HepG2 (cell line): ENCODE measurements around the gene PRKCG. TPM values are rescaled to one million over a fixed set of nuclear protein-coding genes. Genes with fewer than 3 reads are reported as not detected.

Source experiments
- BRCA1 ChIP-seq: sonication (generic); formaldehyde crosslinking; IDR thresholded peaks from 2 replicates; pipeline ENCODE4 v1.4.0; 2020; ENCODE audit warnings: missing genetic modification reagents
- CREM ChIP-seq, 2 experiments: sonication (generic) in 1 of 2; formaldehyde crosslinking in 1 of 2; IDR thresholded peaks; 2 replicates each; pipeline versions ENCODE4 v1.4.0 to v1.6.1; 2016 to 2020; ENCODE audit warnings: antibody characterized with exemption in 1 of 2, mild to moderate bottlenecking in 1 of 2, missing genetic modification reagents in 1 of 2
- EZH2 ChIP-seq: conservative IDR thresholded peaks from 2 replicates; pipeline ENCODE4 v1.6.1; 2012; ENCODE audit warnings: mild to moderate bottlenecking, low read depth, low read length, moderate library complexity
- HOXA3 ChIP-seq: sonication (generic); formaldehyde crosslinking; IDR thresholded peaks from 2 replicates; pipeline ENCODE4 v1.5.0; 2020; ENCODE audit warnings: missing genetic modification reagents
- KAT8 ChIP-seq: IDR thresholded peaks from 2 replicates; pipeline ENCODE4 v1.6.1; 2016; ENCODE audit warnings: missing genetic modification reagents, missing compliant biosample characterization
- KLF16 ChIP-seq, 2 experiments: sonication (generic) in 1 of 2; formaldehyde crosslinking in 1 of 2; IDR thresholded peaks; 2 replicates each; pipeline versions ENCODE4 v1.6.1 to v1.8.0; 2016 to 2023; ENCODE audit warnings: missing genetic modification reagents in 2 of 2, missing compliant biosample characterization in 1 of 2
- KLF6 ChIP-seq: IDR thresholded peaks from 2 replicates; pipeline ENCODE4 v1.8.0; 2016; ENCODE audit warnings: missing biosample characterization, missing genetic modification reagents
- MTA1 ChIP-seq: sonication (generic); formaldehyde crosslinking; IDR thresholded peaks from 2 replicates; pipeline ENCODE4 v1.4.0; 2020; ENCODE audit warnings: missing genetic modification reagents, mild to moderate bottlenecking, borderline replicate concordance
- REL ChIP-seq: sonication (generic); formaldehyde crosslinking; conservative IDR thresholded peaks from 2 replicates; pipeline ENCODE4 v1.8.0; 2022; ENCODE audit warnings: mild to moderate bottlenecking, missing genetic modification reagents, moderate library complexity
- RXRA ChIP-seq: sonication (generic); formaldehyde crosslinking; IDR thresholded peaks from 2 replicates; pipeline ENCODE4 v1.5.1; 2020; ENCODE audit warnings: missing genetic modification reagents
- SRF ChIP-seq: IDR thresholded peaks from 2 replicates; pipeline ENCODE4 v1.6.1; 2011; ENCODE audit warnings: mild to moderate bottlenecking, low read depth, low read length, moderate library complexity
- STAG1 ChIP-seq: sonication (generic); formaldehyde crosslinking; IDR thresholded peaks from 2 replicates; pipeline ENCODE4 v1.4.0; 2020; ENCODE audit warnings: missing genetic modification reagents
- TEAD3 ChIP-seq: optimal IDR thresholded peaks from 2 replicates; pipeline ENCODE3; 2016; ENCODE audit warnings: borderline replicate concordance
- ZFP37 ChIP-seq: sonication (generic); formaldehyde crosslinking; IDR thresholded peaks from 2 replicates; pipeline ENCODE4 v1.4.0; 2020; ENCODE audit warnings: missing genetic modification reagents, borderline replicate concordance
- ZNF230 ChIP-seq: sonication (generic); formaldehyde crosslinking; IDR thresholded peaks from 2 replicates; pipeline ENCODE4 v1.4.0; 2020; ENCODE audit warnings: mild to moderate bottlenecking, missing genetic modification reagents
- ZNF660 ChIP-seq: sonication (generic); formaldehyde crosslinking; IDR thresholded peaks from 2 replicates; pipeline ENCODE4 v1.5.1; 2020; ENCODE audit warnings: mild to moderate bottlenecking, low read depth, missing genetic modification reagents, borderline replicate concordance
- ZNF670 ChIP-seq: sonication (generic); formaldehyde crosslinking; IDR thresholded peaks from 2 replicates; pipeline ENCODE4 v1.8.0; 2022; ENCODE audit warnings: mild to moderate bottlenecking, missing genetic modification reagents, borderline replicate concordance
- ZNF761 ChIP-seq: sonication (generic); formaldehyde crosslinking; conservative IDR thresholded peaks from 2 replicates; pipeline ENCODE4 v1.4.0; 2020; ENCODE audit warnings: mild to moderate bottlenecking, missing genetic modification reagents
- ZNF776 ChIP-seq: sonication (generic); formaldehyde crosslinking; IDR thresholded peaks from 2 replicates; pipeline ENCODE4 v1.4.0; 2020; ENCODE audit warnings: mild to moderate bottlenecking, missing genetic modification reagents
- polyA plus RNA-seq, 8 experiments: library from polyadenylated mRNA; depleted of rRNA in 3 of 8; stranded (reverse) in 7 of 8; unstranded in 1 of 8; fragments of >200 nt; fragmentation: Illumina TruSeq in 4 of 8; extraction: Trizol in 4 of 8; gene quantifications; 2 replicates each; pipeline versions ENCODE4 v1.2.1 to v1.2.3, GENCODE V29; 2011 to 2016; ENCODE audit warnings: low read depth in 4 of 8, missing spikeins in 1 of 8, mixed read lengths in 1 of 8; ENCODE audit not compliant: insufficient read depth in 1 of 8
- total RNA-seq, 5 experiments: library from RNA; depleted of rRNA; stranded (reverse); fragments of >200 nt; fragmentation: Illumina TruSeq; extraction: Trizol; gene quantifications; 2 replicates each; pipeline ENCODE4 v1.2.3, GENCODE V29; 2016; ENCODE audit warnings: low read depth in 1 of 5
- TF ChIP-seq, protein P1 (sequence below): sonication (generic); formaldehyde crosslinking; IDR thresholded peaks from 2 replicates; pipeline ENCODE4 v1.4.0; 2020; ENCODE audit warnings: missing genetic modification reagents
- TF ChIP-seq, protein P2 (sequence below): sonication (generic); formaldehyde crosslinking; IDR thresholded peaks from 2 replicates; pipeline ENCODE4 v1.4.0; 2020; ENCODE audit warnings: mild to moderate bottlenecking, missing genetic modification reagents
- TF ChIP-seq, protein P3 (sequence below): IDR thresholded peaks from 2 replicates; pipeline ENCODE4 v1.6.1; 2016; ENCODE audit warnings: missing compliant biosample characterization, missing genetic modification reagents, borderline replicate concordance
- TF ChIP-seq, protein P4 (sequence below): sonication (generic); formaldehyde crosslinking; IDR thresholded peaks from 2 replicates; pipeline ENCODE4 v1.4.0; 2020; ENCODE audit warnings: mild to moderate bottlenecking, missing genetic modification reagents
- TF ChIP-seq, protein P5 (sequence below): sonication (generic); formaldehyde crosslinking; IDR thresholded peaks from 2 replicates; pipeline ENCODE4 v1.9.0; 2021; ENCODE audit warnings: missing genetic modification reagents, mild to moderate bottlenecking, borderline replicate concordance

The PRKCG gene
- total and polyA plus RNA-seq, 2 of the 13 experiments (the other 11 are each of a cell fraction or from before 2014, with no cell fraction given) = 0.02 to 0.03 TPM

DNA sequence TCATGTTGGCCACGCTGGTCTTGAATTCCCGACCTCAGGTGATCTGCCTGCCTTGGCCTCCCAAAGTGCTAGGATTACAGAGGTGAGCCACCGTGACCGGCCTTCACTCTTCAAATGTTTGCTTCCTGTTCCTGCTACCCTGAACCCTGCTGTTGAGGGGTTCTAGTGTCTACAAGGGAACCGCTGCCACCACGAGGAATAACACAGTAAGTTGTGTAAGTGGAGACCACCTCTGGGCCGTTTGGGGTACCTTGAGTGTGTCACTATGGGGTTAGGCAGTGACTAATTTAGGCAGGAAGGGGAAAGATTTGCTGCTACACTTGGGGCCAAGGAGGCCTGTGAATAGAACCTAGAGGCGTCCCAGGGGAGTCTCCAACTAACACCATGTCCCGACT is 16.5 kb upstream of the PRKCG start (continued):
- TF ChIP-seq, protein P1, sequence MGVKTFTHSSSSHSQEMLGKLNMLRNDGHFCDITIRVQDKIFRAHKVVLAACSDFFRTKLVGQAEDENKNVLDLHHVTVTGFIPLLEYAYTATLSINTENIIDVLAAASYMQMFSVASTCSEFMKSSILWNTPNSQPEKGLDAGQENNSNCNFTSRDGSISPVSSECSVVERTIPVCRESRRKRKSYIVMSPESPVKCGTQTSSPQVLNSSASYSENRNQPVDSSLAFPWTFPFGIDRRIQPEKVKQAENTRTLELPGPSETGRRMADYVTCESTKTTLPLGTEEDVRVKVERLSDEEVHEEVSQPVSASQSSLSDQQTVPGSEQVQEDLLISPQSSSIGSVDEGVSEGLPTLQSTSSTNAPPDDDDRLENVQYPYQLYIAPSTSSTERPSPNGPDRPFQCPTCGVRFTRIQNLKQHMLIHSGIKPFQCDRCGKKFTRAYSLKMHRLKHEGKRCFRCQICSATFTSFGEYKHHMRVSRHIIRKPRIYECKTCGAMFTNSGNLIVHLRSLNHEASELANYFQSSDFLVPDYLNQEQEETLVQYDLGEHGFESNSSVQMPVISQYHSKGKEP (CRISPR knock-in tag) = 0 out of 2 replicates have a peak, but pooled peaks have one; percentile 39
- TF ChIP-seq ZNF230 (CRISPR knock-in tag) (0 out of 2 replicates have a peak, but pooled peaks have one; percentile 60), EZH2 (no peak), TEAD3 (CRISPR knock-in tag) (peak; percentile 54), KAT8 (CRISPR knock-in tag) (no peak), HOXA3 (CRISPR knock-in tag) (peak; percentile 42; the same call in 1 of the 2 replicates), STAG1 (CRISPR knock-in tag) (peak; percentile 38), REL (CRISPR knock-in tag) (no peak), ZNF761 (no peak; the same call in 1 of the 2 replicates), RXRA (CRISPR knock-in tag) (peak; percentile 58; the same call in 1 of the 2 replicates), ZNF776 (CRISPR knock-in tag) (no peak), CREM (IDR thresholded peaks at IDR 0.05) (peak; percentile 38; the same call in 1 of the 2 replicates), CREM (CRISPR knock-in tag; IDR thresholded peaks at IDR 0.05) (no peak), ZNF660 (CRISPR knock-in tag) (no peak), MTA1 (CRISPR knock-in tag) (no peak), SRF (no peak), KLF6 (CRISPR knock-in tag) (peak; percentile 35; the same call in 1 of the 2 replicates), ZNF670 (CRISPR knock-in tag) (peak; percentile 27; the same call in 1 of the 2 replicates), BRCA1 (CRISPR knock-in tag) (no peak), ZFP37 (CRISPR knock-in tag) (no peak), KLF16 (CRISPR knock-in tag; IDR thresholded peaks at IDR 0.05) (peak in 1 of 2 experiments; percentile 41; a peak in 1 of 4 replicates)
- TF ChIP-seq, protein P2, sequence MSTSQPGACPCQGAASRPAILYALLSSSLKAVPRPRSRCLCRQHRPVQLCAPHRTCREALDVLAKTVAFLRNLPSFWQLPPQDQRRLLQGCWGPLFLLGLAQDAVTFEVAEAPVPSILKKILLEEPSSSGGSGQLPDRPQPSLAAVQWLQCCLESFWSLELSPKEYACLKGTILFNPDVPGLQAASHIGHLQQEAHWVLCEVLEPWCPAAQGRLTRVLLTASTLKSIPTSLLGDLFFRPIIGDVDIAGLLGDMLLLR (CRISPR knock-in tag) = no peak
- TF ChIP-seq, protein P3, sequence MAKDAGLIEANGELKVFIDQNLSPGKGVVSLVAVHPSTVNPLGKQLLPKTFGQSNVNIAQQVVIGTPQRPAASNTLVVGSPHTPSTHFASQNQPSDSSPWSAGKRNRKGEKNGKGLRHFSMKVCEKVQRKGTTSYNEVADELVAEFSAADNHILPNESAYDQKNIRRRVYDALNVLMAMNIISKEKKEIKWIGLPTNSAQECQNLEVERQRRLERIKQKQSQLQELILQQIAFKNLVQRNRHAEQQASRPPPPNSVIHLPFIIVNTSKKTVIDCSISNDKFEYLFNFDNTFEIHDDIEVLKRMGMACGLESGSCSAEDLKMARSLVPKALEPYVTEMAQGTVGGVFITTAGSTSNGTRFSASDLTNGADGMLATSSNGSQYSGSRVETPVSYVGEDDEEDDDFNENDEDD = no peak; the same call in 1 of the 2 replicates
- TF ChIP-seq, protein P4, sequence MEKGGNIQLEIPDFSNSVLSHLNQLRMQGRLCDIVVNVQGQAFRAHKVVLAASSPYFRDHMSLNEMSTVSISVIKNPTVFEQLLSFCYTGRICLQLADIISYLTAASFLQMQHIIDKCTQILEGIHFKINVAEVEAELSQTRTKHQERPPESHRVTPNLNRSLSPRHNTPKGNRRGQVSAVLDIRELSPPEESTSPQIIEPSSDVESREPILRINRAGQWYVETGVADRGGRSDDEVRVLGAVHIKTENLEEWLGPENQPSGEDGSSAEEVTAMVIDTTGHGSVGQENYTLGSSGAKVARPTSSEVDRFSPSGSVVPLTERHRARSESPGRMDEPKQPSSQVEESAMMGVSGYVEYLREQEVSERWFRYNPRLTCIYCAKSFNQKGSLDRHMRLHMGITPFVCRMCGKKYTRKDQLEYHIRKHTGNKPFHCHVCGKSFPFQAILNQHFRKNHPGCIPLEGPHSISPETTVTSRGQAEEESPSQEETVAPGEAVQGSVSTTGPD (CRISPR knock-in tag) = no peak
- TF ChIP-seq, protein P5, sequence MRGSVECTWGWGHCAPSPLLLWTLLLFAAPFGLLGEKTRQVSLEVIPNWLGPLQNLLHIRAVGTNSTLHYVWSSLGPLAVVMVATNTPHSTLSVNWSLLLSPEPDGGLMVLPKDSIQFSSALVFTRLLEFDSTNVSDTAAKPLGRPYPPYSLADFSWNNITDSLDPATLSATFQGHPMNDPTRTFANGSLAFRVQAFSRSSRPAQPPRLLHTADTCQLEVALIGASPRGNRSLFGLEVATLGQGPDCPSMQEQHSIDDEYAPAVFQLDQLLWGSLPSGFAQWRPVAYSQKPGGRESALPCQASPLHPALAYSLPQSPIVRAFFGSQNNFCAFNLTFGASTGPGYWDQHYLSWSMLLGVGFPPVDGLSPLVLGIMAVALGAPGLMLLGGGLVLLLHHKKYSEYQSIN (CRISPR knock-in tag) = no peak
